Measurements from ENCODE around the gene HBP1.
"Not testable (repeated sequence)": the region's sequence is repeated elsewhere in the genome, so short reads cannot be mapped to it uniquely, and the experiment has no call there.

Gene HBP1

DNA sequence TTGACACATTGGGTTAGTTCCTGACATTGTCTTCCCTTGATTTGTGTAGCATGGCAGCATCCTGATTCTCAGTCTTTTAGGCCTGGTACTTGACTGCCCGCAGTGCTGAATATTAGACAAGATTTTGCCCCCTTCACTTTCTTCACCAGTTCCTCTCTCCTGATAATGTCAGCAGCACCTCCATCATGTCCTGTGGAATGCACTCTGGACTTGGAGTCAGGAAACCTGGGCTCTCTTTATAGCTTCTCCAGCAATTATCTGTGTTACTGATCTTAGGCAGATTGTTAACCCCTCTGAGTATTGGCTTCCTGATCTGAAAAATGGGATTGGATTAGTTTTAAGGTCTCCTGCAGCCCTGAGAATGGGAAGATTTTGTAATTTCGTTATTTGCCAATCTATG, 19.0 kb downstream of the HBP1 start:
- no peak for DNase-seq

GRCh38 chr7:107190090-107190489, 21.3 kb downstream of the HBP1 start:
- DNase-seq = no peak

GRCh38 chr7:107194052-107194451, 25.2 kb downstream of the HBP1 start:
- DNase-seq = no peak

DNA sequence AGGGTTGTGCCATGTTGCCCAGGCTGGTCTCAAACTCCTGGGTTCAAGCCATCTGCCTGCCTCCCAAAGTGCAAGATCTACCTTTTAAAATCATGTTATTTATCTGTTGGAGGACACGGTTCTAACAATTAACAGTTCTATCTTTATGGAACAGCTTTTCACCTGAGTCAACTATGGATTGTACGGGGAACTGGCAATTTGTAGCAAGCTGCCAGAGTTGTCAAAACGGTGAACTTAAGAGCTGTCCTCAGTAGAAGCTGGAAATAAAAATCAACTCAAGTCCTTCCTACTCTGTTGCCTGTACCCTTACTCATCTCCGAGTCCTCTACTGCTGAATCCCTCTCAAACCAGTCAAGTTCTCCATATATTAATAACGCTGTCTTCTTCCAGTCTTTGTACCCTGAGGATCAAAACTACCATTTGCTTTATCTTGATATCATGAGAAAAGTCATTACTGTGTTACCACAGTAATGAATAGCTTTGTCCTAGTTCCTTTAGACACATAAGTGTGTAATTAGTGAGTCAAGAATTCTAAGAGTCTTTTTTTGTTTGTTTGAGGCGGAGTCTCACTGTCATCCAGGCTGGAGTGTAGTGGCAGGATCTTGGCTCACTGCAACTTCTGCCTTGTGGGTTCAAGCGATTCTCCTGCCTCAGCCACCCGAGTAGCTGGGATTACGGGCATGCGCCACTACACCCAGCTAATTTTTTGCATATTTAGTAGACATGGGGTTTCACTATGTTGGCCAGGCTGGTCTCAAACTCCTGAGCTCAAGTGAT, 28.2 kb downstream of the HBP1 start:
- DNase-seq = no peak

DNA sequence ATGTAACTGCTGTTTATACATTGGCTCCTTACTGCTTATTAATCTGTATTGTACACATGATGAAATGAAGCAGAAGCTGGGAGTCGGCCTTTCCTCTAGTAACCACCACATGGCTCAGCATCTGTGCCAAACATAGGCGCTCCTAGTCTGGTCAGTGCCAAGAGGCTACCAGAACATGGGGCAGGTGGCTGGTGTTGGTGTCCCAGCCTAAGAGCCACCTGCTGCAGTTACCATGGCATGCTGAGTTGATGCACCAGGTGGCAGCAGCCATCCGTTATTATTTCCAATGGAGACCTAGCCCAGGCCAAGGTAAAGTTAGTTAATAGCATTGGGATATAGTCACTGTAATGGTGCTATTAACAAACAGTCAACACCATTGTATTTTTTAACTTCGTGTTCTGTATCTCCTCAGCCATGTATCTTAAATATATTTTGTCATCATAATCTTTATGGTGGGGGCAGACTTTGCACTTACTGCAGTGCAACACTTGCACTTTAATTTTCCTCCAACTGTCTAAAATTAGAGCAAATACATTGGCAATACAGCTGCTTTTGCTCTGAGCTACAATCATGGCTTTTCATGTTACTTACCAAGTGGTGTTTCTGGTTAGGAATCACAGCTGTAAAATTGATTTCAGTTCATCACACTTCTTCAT, 33.1 kb downstream of the HBP1 start:
- peak; percentile 29 for DNase-seq

DNA sequence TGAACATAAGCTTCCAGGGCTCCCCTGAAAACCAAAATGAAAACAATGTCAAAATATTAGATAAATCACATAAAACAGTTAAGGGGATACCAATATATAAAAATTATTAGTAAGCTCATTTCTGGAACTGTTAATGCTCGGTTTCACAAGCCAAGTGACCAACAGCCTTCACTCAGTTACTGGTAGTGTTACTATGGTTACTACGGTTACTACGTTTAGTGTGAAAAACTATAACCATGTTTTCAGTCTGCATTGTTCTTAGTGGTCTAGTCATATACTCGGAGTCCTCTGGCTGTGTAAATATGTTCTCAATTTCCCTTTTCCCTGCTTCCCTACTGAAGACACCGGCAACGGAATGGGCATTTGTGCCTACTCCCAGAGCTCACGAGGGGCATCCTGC, 34.8 kb downstream of the HBP1 start:
- DNase-seq = no peak

DNA sequence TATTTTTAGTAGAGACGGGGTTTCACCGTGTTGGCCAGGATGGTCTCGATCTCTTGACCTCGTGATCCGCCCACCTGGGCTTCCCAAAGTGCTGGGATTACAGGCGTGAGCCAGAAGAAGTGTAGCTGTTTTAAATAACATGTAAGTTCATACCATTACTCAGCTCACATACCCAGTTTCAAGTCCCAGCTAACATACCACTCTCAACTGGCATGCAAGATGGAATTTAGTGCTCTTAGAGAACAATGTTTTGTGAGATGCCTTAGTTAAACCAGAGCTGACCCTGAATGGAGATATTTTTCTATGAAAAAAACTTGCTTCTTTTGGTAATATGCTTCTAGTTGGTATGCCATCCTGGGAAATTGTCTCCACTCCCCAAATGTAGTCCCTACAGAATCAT, 37.3 kb downstream of the HBP1 start:
- no peak for DNase-seq

GRCh38 chr7:107206706-107207105, 37.9 kb downstream of the HBP1 start:
- DNase-seq = no peak

DNA sequence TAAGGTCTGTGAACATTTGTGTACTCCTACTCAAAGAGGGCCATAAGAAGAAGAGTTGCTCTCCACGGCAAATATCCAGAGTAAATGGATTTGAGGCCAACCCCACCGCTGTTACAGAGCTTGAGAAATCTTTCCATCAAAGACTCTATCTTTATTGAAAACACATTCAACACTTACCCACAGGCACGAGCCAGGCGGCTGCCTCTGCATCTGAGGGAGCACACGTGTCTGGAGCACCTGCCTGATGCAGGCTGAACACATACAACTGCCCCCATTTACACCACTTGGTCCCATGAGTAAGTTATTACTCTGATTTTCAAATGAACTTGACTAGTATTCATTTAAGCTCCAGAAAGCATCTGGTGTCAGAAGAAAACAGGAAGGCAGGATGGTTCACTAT, 38.7 kb downstream of the HBP1 start:
- no peak for DNase-seq

- no peak for DNase-seq
These were observed 39.3 kb downstream of the HBP1 start for GRCh38 chr7:107208024-107208521.

- no peak for DNase-seq
These were observed 39.8 kb downstream of the HBP1 start for GRCh38 chr7:107208563-107208962.

- DNase-seq = no peak
These were observed 40.8 kb downstream of the HBP1 start for GRCh38 chr7:107209565-107209964.

- DNase-seq = no peak
These were observed 41.6 kb downstream of the HBP1 start for GRCh38 chr7:107210400-107210799.

DNA sequence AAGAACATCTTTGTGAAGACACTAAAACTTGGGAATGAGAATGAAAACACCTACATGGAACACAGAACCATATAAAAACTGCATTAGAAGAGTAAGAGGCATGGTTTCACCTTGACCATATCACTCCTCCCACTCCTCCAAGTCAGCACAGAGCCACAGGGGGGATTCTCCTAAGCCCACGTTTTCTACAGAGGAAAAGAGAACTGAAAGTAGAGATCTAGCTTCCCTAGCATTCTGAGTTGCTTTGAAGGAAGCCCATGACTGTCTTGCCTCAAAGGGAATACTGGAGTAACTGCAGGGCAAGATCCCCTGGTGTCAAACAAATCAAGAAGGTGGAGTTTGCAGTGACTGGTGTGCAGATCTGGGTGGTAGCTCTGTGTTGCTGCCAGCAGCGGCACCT, 43.9 kb downstream of the HBP1 start:
- DNase-seq = no peak

GRCh38 chr7:107213193-107213788, 44.5 kb downstream of the HBP1 start:
- no peak for DNase-seq

GRCh38 chr7:107213945-107214344, 45.1 kb downstream of the HBP1 start:
- DNase-seq = no peak

DNA sequence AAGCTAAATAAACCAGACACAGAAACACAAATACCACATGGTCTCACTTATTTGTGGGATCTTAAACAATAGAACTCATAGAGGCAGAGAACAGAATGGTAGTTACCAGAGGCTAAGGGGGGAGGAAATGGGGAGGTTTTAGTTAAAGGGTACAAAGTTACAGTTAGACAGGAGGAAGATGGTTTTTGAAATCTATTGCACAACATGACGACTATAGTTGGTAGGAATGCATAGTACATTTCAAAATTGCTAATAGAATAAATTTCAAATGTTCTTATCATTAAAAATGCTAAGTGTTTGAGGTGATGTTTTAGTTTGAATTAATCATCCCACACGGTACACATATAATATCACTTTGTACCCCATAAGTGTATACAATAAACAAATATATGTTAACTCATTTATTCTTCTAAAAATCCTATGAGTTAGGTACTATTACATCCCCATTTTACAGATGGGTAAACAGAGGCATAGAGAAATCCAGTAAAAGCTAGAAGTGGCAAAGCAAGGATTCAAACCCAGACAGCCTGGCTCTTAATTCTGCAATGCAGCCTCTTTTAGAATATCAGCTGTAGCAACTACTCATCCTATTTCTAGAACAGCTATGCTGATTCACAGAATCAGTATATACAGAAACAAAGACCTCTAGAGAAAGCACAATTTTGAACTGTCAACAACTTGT, 50.9 kb downstream of the HBP1 start:
- DNase-seq = no peak

DNA sequence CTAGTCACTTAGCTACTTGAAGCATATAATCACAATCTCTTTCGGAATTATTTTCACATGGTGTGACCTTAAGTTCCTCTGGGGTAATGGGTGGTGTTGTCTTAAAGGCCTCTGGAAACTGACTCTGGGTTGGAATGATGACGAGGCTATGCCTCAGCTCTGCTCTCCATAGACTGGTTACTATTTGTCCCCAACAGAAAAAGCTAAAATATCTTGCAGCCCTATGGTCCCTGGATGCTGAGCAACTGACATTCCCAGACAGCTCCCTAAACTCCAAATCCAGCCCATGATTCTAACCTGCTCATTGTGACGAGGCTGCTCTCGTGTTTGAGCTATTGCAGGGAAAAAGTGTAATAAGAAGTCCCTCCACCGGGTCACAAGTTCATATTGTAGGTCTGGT, 51.6 kb downstream of the HBP1 start:
- DNase-seq = no peak

GRCh38 chr7:107220806-107221205, 52.0 kb downstream of the HBP1 start:
- not testable (repeated sequence) for DNase-seq

DNA sequence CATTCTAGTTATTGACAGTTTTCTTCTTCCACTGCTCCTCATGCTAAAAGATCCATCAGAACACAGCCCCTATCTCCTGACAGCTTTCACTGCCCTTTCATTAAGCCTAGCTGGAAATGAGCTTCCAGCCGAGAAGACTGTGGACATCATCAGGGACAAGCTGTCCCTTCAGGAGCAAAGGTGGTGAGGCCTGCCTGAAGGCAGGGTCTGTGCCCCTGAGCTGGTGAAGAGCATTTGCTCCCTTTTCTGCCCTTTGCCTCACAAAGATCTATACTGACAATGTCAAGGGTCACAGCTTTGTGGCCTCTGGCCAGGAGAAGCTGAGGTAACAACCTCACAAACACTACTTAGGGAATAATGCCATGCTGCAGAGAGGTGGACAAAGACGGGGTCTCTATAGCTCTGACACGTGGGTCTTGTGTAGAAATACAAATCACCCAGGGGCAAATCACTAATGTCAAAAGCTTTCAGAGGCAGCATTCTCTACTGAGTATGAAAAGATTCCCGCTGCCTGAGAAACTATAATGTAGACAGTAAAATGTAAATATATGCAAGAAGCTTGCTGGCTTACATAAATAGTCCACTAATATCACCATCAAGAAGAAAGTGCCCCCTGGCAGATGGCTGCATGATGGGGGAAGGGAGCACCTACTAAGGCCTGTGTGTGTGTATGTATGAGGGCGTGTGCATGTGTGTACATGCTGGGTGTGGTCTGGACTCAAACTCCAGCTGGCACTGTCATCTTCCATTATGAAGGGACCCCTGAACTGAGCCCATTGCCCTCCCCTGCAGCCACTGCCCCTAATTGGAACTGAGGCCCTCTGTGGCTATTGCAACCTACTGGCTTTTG, 55.8 kb downstream of the HBP1 start:
- no peak for DNase-seq

DNA sequence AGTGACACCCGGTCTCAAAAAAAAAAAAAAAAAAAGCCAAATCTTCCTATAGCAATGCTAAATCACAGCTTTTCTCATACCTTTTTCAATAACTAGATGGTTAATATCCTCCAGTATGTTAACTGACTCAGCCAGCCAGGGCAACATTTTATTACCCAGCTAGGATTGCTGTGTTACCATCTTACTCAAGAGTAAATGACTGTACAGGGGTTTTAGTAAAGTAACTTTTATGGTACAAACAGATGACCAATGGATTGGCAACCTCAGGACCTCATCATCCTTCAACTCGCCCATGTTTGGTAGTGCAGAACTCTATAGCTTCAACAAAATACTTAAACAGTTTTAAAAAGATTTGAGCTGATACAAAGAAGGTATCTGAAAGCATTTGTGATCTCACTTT, 59.5 kb downstream of the HBP1 start:
- DNase-seq = no peak

- DNase-seq = no peak
These were observed 61.5 kb downstream of the HBP1 start for GRCh38 chr7:107230334-107230733.
